ENCODE results near the gene DPP6. TPM values are rescaled to one million over a fixed set of nuclear protein-coding genes. Genes with fewer than 3 reads are reported as not detected.

Gene DPP6
- total and polyA plus RNA-seq, 9 of the 15 experiments (the other 6 are each of a cell fraction or from before 2014, with no cell fraction given) = not detected

GRCh38 chr7:154677454-154677853 lies 625.3 kb downstream of the DPP6 start (continued):
- 0 out of 2 replicates have a peak, but pooled peaks have one; percentile 48 for TF ChIP-seq MITF (IDR thresholded peaks at IDR 0.05)
- no peak for TF ChIP-seq HDAC1 (IDR thresholded peaks at IDR 0.05)
- TF ChIP-seq HMG20B (CRISPR knock-in tag; IDR thresholded peaks at IDR 0.05) = no peak
- TF ChIP-seq ZNF583 (CRISPR knock-in tag; IDR thresholded peaks at IDR 0.05) = peak; percentile 84
- TF ChIP-seq ZNF311 (CRISPR knock-in tag; IDR thresholded peaks at IDR 0.05) = peak; percentile 28; the same call in 1 of the 2 replicates
- no peak for TF ChIP-seq ZNF24 (IDR thresholded peaks at IDR 0.05)
- no peak for TF ChIP-seq POLR2A (conservative IDR thresholded peaks at IDR 0.05)
- no peak for TF ChIP-seq ZNF511 (CRISPR knock-in tag; IDR thresholded peaks at IDR 0.05)
- no peak for TF ChIP-seq HOXB6 (CRISPR knock-in tag; IDR thresholded peaks at IDR 0.05; ENCODE audit: borderline replicate concordance)
- TF ChIP-seq ZNF354B (CRISPR knock-in tag; IDR thresholded peaks at IDR 0.05) = no peak
- TF ChIP-seq ZFPM2 (CRISPR knock-in tag; IDR thresholded peaks at IDR 0.05) = no peak
- TF ChIP-seq ELF1 (tag; IDR thresholded peaks at IDR 0.05) = no peak
- no peak for TF ChIP-seq SMARCB1 (IDR thresholded peaks at IDR 0.05; ENCODE audit: insufficient read length, low read depth)
- TF ChIP-seq SNIP1 (IDR thresholded peaks at IDR 0.05; ENCODE audit: low read depth) = no peak
- no peak for TF ChIP-seq MLLT1 (IDR thresholded peaks at IDR 0.05)
- TF ChIP-seq HDAC3 (IDR thresholded peaks at IDR 0.05; ENCODE audit: borderline replicate concordance, partially characterized antibody) = no peak
- TF ChIP-seq ZNF124 (CRISPR knock-in tag; IDR thresholded peaks at IDR 0.05) = no peak
- no peak for TF ChIP-seq IRF1 (CRISPR knock-in tag; IDR thresholded peaks at IDR 0.05; ENCODE audit: borderline replicate concordance)
- peak; percentile 51; the same call in 1 of the 2 replicates for TF ChIP-seq TFAP4 (CRISPR knock-in tag; IDR thresholded peaks at IDR 0.05; ENCODE audit: borderline replicate concordance)
- TF ChIP-seq FOXP1 (CRISPR knock-in tag; IDR thresholded peaks at IDR 0.05) = no peak
- no peak for TF ChIP-seq PHB2 (IDR thresholded peaks at IDR 0.05; ENCODE audit: low read depth)
- no peak; the same call in 1 of the 2 replicates for TF ChIP-seq HSF4 (CRISPR knock-in tag; IDR thresholded peaks at IDR 0.05; ENCODE audit: borderline replicate concordance)
- TF ChIP-seq SOX6 (IDR thresholded peaks at IDR 0.05) = 0 out of 2 replicates have a peak, but pooled peaks have one; percentile 9
- no peak for TF ChIP-seq ARID3A (IDR thresholded peaks at IDR 0.05; ENCODE audit: borderline replicate concordance, low read depth, low read length)
- no peak for TF ChIP-seq ZNF695 (CRISPR knock-in tag; IDR thresholded peaks at IDR 0.05)
- no peak for TF ChIP-seq RBM34 (IDR thresholded peaks at IDR 0.05; ENCODE audit: borderline replicate concordance, insufficient read depth, low read length)
